Measurements from ENCODE around the gene ARAP1.

The ARAP1 gene

DNA sequence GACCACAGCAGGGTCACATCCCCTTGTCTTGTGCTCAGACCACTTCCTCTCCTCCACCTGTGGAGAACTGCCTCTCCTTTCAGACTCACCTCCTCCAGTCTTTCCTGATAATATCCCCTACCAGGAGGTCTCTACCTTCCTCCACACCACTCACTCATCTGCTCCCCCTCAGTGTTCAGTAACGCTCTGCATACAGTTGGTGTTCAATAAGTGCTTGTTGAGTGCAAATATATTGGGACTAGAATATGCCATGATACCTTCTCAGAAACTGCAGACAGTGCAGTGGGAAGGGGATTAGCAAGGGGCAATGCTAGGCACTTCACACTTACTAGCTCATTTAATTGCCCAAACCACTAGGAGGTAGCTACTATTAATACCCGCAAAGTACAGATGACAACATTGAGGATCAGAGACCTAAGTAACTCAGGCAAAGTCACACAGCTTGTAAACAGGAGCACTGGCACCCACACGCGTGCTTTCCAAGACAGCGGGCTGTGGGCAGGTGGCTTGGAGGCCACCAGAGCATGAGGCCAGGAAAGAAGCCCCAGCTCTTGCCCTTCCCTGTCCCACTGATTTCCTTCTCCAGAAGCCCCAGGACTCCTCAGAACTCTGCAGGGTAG lies 69.9 kb downstream of the ARAP1 start:
- no peak for DNase-seq (ENCODE audit: low spot score in 2 of 2)
- no peak for ATAC-seq (ENCODE audit: low read depth)
- peaks cover 21% of the 10 kb centered on the region for H3K4me1 Mint-ChIP-seq
- peaks cover 2% of the 10 kb centered on the region for H3K27me3 Mint-ChIP-seq
- H3K9me3 Mint-ChIP-seq, result no peaks in the 10 kb centered on the region
- peaks cover 9% of the 10 kb centered on the region for H3K36me3 Mint-ChIP-seq
- H3K27ac Mint-ChIP-seq, result peak overlapping the region; percentile 14
- no peak overlapping the region for H3K4me3 Mint-ChIP-seq

DNA sequence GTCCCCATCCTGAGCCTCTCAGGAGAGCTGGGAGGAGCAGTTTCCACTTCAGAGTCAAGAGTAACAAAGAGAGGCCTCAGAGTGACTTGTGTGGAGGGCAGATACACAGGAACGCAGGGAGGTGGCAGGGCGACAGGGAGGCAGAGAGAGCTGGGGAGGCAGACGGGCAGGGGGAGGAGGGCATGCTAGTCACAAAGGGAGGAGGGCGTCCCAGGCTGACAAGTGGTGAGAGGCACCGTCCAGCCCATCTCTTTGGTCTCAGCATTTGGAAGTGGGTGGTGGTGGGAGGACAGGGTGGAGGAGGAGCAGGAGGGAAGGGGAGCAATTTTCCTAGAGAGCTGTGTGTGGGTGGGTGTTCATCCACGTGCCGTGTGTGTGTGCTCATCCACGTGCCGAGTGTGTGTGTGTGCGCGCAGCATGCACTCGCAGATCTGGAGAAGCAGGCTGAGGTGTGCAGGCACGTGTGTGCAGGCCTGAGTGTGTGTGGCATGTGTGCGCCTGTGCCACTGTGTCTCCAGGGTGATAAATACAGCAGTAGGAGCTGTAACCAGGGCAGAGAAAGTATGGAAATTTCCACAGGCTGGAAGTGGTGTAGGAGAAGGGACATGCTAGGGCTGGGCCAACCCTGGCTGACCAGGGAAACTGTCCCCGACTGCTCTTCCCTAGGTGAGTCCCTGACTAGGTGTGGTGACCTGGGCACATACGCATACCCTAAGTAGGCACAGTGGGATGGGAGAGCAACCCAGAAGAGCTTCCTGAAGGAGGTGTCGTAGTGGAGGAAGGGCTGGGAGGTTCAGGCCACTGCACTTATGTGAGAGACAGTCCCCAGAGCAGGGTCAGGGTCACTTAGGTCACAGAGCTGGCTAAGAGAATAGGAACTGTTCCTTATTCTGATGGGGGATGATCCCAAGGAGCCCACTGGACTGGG lies 70.7 kb downstream of the ARAP1 start:
- ATAC-seq (ENCODE audit: low read depth) (no peak), DNase-seq (ENCODE audit: low spot score in 2 of 2) (no peak)
- Mint-ChIP-seq H3K4me1 (peaks cover 18% of the 10 kb centered on the region), H3K4me3 (no peak overlapping the region), H3K27ac (peak overlapping the region; percentile 14), H3K9me3 (no peaks in the 10 kb centered on the region), H3K27me3 (peaks cover 3% of the 10 kb centered on the region), H3K36me3 (peaks cover 3% of the 10 kb centered on the region)

DNA sequence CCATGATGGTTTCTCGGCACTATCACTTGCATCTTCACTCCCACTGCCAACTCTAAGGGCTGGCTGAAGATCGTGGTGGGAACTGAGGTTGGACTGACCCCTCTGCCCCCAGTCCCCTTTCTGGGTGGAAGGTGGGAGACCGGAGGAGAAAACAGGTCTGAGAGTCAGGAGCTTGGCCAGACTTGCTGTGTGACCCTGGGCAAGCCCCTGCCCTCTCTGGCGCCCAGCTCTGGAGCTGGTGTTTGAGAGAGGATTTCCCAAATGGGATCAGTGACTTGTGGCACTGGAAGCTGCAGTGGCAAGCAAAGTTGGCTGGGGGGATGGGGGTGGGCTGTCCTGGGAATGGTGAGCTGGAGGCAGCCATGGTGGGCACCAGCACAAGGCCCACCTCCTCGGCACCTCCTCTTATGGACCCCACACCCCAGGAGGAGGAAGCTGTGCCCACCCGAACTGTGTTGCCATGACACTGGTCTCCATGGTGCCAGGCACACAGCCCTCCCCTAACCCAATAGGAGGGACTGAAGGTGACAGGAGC lies 71.5 kb downstream of the ARAP1 start:
- no peak for ATAC-seq (ENCODE audit: low read depth)
- H3K4me1 Mint-ChIP-seq, result peaks cover 18% of the 10 kb centered on the region

DNA sequence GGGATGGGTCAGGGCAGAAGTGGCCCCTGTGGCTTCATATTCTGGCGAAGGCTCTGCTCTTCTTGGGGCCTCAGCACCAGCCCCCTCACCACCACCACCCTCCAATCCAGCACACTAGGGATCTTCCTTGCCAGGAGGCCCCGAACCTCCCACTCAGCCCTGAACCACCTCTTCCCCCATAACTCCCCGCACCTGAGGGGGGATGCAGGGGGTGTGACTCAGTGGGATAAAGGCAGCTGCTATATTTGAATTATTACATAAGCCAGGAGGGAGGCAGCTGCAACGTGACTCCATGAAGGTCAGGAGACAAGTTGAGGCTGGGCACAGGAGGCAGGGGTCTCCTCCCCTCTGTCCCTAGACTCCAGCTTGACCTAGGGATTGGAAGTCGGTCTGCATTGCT lies 72.3 kb downstream of the ARAP1 start:
- no peak for ATAC-seq (ENCODE audit: low read depth)
- no peaks in the 10 kb centered on the region for H3K36me3 Mint-ChIP-seq
- peaks cover 18% of the 10 kb centered on the region for H3K4me1 Mint-ChIP-seq
- H3K27ac Mint-ChIP-seq, result no peak overlapping the region
- no peak for DNase-seq (ENCODE audit: low spot score in 2 of 2)
- H3K4me3 Mint-ChIP-seq, result no peak overlapping the region
- H3K27me3 Mint-ChIP-seq, result peaks cover 3% of the 10 kb centered on the region
- H3K9me3 Mint-ChIP-seq, result no peaks in the 10 kb centered on the region

More for the DNA sequence above, 71.5 kb downstream of the ARAP1 start:
- Mint-ChIP-seq H3K27ac (peak overlapping the region; percentile 14), H3K4me3 (no peak overlapping the region), H3K9me3 (no peaks in the 10 kb centered on the region), H3K36me3 (no peaks in the 10 kb centered on the region), H3K27me3 (peaks cover 3% of the 10 kb centered on the region)
- no peak for DNase-seq (ENCODE audit: low spot score in 2 of 2)

- peaks cover 9% of the 10 kb centered on the region for H3K27me3 Mint-ChIP-seq
- H3K4me3 Mint-ChIP-seq, result no peak overlapping the region
- DNase-seq (ENCODE audit: low spot score in 2 of 2), result no peak
- peak overlapping the region; percentile 70 for H3K27ac Mint-ChIP-seq
- no peaks in the 10 kb centered on the region for H3K36me3 Mint-ChIP-seq
- peaks cover 18% of the 10 kb centered on the region for H3K4me1 Mint-ChIP-seq
- ATAC-seq (ENCODE audit: low read depth), result no peak
- no peaks in the 10 kb centered on the region for H3K9me3 Mint-ChIP-seq
Measured at GRCh38 chr11:72678524-72678923, 73.7 kb downstream of the ARAP1 start.

DNA sequence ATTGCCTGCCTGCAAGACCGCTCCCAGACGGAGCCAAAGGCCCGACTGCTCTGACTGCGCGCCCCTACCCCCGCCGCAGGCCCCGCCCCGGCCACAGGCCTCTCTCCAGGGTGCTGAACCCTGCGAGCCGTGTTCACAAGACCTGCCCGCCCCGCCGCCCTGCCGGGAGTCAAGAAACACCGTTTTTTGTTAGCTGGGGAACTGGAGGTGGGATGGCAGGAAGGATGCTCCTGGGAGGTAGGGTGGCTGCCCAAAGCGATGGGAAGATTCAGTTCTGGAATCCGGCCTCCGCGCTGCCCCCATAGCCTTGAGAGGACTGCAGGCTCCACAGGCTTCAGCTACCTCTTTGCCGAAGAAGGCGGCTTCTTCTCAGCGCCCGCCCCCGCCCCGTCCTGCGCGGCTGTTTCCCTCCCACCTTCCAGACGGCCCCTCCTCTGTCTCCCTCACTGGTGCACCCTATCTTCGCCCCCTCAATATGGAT lies 75.3 kb downstream of the ARAP1 start:
- no peak overlapping the region for H3K27ac Mint-ChIP-seq
- no peaks in the 10 kb centered on the region for H3K9me3 Mint-ChIP-seq
- ATAC-seq (ENCODE audit: low read depth), result peak; percentile 81
- DNase-seq (ENCODE audit: low spot score in 2 of 2), result peak; percentile 56 to 67
- peaks cover 20% of the 10 kb centered on the region for H3K27me3 Mint-ChIP-seq
- H3K4me3 Mint-ChIP-seq, result no peak overlapping the region
- H3K4me1 Mint-ChIP-seq, result peaks cover 27% of the 10 kb centered on the region
- H3K36me3 Mint-ChIP-seq, result no peaks in the 10 kb centered on the region

- ATAC-seq (ENCODE audit: low read depth) (no peak), DNase-seq (ENCODE audit: low spot score in 2 of 2) (no peak)
- Mint-ChIP-seq H3K27ac (no peak overlapping the region), H3K9me3 (no peaks in the 10 kb centered on the region), H3K36me3 (no peaks in the 10 kb centered on the region), H3K4me3 (no peak overlapping the region), H3K27me3 (peaks cover 27% of the 10 kb centered on the region), H3K4me1 (peaks cover 23% of the 10 kb centered on the region)
Measured at GRCh38 chr11:72675221-72675620, 77.0 kb downstream of the ARAP1 start.

DNA sequence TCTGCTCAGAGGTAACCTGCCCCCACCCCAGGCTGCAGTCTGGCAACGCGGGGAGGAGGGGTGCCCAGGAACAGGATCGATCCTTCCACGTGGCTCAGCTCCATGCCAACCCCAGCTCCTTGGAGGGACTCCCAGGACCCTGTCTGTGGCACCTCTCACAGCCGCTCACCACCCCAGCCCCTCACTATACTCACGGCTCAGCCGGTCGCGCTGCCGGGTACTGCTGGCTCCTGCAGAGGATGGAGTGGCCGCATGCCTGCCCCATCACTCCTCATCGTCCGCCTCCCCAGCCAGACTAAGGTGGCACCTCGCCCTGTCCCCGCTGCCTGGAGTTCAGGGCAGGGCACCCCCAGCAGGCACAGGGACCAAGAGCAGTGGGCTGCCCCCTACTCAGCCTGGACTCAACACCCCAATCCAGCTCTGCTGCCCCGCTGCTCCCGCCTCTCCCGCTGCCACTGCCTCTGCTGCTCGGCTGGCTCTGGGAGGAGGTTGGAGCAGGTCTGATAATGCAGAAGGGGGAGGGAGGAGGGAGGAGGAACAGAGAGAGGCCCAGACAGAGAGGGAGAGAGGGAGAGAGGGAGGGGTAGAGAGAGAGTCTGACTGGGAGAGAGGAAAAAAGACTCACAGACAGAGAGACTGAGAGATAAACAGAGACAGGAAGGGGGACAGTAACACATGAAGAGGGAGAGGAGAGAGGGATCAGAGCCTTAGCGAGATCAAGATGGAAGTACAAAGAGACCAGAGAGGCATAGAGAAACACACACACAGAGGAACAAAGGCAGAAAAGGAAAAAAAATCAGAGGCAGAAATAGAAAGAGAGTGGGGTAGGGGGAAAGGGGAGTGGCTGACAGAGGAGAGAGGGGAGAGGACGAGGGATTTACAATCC lies 78.0 kb downstream of the ARAP1 start, which contains the start of gene PDE2A:
PDE2A (minus strand) TSS at position 480 of the 886 bp plus-strand sequence; CDS start at position 265, 215 bp downstream.
- Mint-ChIP-seq H3K27me3 (peaks cover 27% of the 10 kb centered on the region), H3K4me3 (no peak within 1 kb of the TSS), H3K9me3 (no peaks in the 10 kb centered on the region), H3K4me1 (peaks cover 23% of the 10 kb centered on the region), H3K27ac (no peak within 1 kb of the TSS), H3K36me3 (no peaks in the 10 kb centered on the region)
- DNase-seq (ENCODE audit: low spot score in 2 of 2) (no peak), ATAC-seq (ENCODE audit: low read depth) (no peak)

- no peaks in the 10 kb centered on the region for H3K9me3 Mint-ChIP-seq
- H3K36me3 Mint-ChIP-seq, result no peaks in the 10 kb centered on the region
- DNase-seq (ENCODE audit: low spot score in 2 of 2) (no peak), ATAC-seq (ENCODE audit: low read depth) (no peak)
- peaks cover 29% of the 10 kb centered on the region for H3K27me3 Mint-ChIP-seq
- H3K4me1 Mint-ChIP-seq, result peaks cover 23% of the 10 kb centered on the region
- H3K4me3 Mint-ChIP-seq, result no peak overlapping the region
- H3K27ac Mint-ChIP-seq, result no peak overlapping the region
Measured at GRCh38 chr11:72673284-72673942, 78.8 kb downstream of the ARAP1 start.

- Mint-ChIP-seq H3K4me1 (peaks cover 18% of the 10 kb centered on the region), H3K27ac (no peak overlapping the region), H3K4me3 (no peak overlapping the region), H3K27me3 (peaks cover 27% of the 10 kb centered on the region), H3K36me3 (no peaks in the 10 kb centered on the region), H3K9me3 (no peaks in the 10 kb centered on the region)
- no peak for DNase-seq (ENCODE audit: low spot score in 2 of 2)
- no peak for ATAC-seq (ENCODE audit: low read depth)
Measured at GRCh38 chr11:72672597-72673238, 79.5 kb downstream of the ARAP1 start.

GRCh38 chr11:72671152-72672099 lies 80.8 kb downstream of the ARAP1 start:
- H3K27ac Mint-ChIP-seq, result no peak overlapping the region
- peaks cover 15% of the 10 kb centered on the region for H3K4me1 Mint-ChIP-seq
- H3K36me3 Mint-ChIP-seq, result no peaks in the 10 kb centered on the region
- DNase-seq (ENCODE audit: low spot score in 2 of 2), result no peak
- no peaks in the 10 kb centered on the region for H3K9me3 Mint-ChIP-seq
- ATAC-seq (ENCODE audit: low read depth), result no peak
- H3K4me3 Mint-ChIP-seq, result no peak overlapping the region
- H3K27me3 Mint-ChIP-seq, result peaks cover 28% of the 10 kb centered on the region

GRCh38 chr11:72670041-72670440 lies 82.2 kb downstream of the ARAP1 start:
- ATAC-seq (ENCODE audit: low read depth) (no peak), DNase-seq (ENCODE audit: low spot score in 2 of 2) (no peak)
- peaks cover 32% of the 10 kb centered on the region for H3K27me3 Mint-ChIP-seq
- H3K4me1 Mint-ChIP-seq, result peaks cover 15% of the 10 kb centered on the region
- no peaks in the 10 kb centered on the region for H3K9me3 Mint-ChIP-seq
- H3K27ac Mint-ChIP-seq, result no peak overlapping the region
- H3K36me3 Mint-ChIP-seq, result no peaks in the 10 kb centered on the region
- no peak overlapping the region for H3K4me3 Mint-ChIP-seq
